Measurements from ENCODE around the gene MINDY1. TPM values are rescaled to one million over a fixed set of nuclear protein-coding genes. Genes with fewer than 3 reads are reported as not detected.

The MINDY1 gene
- total and polyA plus RNA-seq, 9 of the 15 experiments (the other 6 are each of a cell fraction or from before 2014, with no cell fraction given) = 0.49 to 11.0 (median 6.0) TPM

DNA sequence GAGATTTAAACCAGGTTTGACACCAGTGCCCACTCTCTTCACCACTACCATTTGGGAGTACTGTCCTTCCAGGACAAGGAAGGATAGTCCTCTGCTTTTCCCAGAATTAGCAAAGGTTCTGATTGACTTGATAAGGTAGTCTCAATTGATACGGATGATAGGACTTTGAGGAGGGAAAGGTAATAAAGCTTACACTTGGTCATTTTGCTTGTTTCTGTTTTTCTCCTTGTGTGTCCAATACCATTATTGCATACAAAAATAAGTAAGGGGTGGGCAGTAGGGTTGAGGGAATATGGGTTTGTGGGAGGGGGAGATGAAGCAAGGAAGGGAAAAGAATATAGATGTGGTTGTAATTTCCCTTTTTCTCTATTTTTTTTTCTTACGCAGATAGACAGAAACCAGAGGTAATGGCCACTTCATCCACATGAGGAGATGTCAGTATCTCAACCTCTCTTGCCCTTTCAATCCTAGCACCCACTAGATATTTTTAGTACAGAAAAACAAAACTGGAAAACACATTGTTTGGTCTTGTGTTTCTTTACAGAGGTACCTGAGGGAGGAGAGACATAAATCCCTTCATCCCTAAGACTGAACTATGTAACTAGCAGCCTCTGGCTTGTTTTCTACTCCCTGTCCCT, 43.5 kb upstream of the MINDY1 start (continued):
- TF ChIP-seq CUX1 (CRISPR knock-in tag; IDR thresholded peaks at IDR 0.05) (no peak), RBM39 (optimal IDR thresholded peaks at IDR 0.05; ENCODE audit: low read depth, low read length) (no peak), GABPB2 (CRISPR knock-in tag; conservative IDR thresholded peaks at IDR 0.05) (no peak), POLR2A (conservative IDR thresholded peaks at IDR 0.05) (peak; percentile 74), ZFP1 (CRISPR knock-in tag; IDR thresholded peaks at IDR 0.05) (no peak)
- TF ChIP-seq, protein P1, sequence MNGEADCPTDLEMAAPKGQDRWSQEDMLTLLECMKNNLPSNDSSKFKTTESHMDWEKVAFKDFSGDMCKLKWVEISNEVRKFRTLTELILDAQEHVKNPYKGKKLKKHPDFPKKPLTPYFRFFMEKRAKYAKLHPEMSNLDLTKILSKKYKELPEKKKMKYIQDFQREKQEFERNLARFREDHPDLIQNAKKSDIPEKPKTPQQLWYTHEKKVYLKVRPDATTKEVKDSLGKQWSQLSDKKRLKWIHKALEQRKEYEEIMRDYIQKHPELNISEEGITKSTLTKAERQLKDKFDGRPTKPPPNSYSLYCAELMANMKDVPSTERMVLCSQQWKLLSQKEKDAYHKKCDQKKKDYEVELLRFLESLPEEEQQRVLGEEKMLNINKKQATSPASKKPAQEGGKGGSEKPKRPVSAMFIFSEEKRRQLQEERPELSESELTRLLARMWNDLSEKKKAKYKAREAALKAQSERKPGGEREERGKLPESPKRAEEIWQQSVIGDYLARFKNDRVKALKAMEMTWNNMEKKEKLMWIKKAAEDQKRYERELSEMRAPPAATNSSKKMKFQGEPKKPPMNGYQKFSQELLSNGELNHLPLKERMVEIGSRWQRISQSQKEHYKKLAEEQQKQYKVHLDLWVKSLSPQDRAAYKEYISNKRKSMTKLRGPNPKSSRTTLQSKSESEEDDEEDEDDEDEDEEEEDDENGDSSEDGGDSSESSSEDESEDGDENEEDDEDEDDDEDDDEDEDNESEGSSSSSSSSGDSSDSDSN (IDR thresholded peaks at IDR 0.05; ENCODE audit: borderline replicate concordance in 1 of 2, low read depth in 2 of 2, low read length in 2 of 2) = no peak

Measured in K562 (cell line).